T-helper 17 cell (primary cell): ENCODE data around the gene USP3. TPM values are rescaled to one million over a fixed set of nuclear protein-coding genes. Genes with fewer than 3 reads are reported as not detected.

Experiments used
- ATAC-seq: fragments of 150-1000 bp; cut with Tn5 transposase; 2 replicates; pipeline ENCODE4 v1.10.0; 2021; ENCODE audit warnings: mild to moderate bottlenecking, moderate library complexity
- DNase-seq, 3 donors: peaks; one replicate each; pipeline versions ENCODE4 v3.0.0 to v3.0.0-alpha.2; 2020 to 2021
- H3K9me3 ChIP-seq: one replicate; pipeline ENCODE4 v1.7.0; 2013; ENCODE audit warnings: low read length, mild to moderate bottlenecking; ENCODE audit not compliant: control insufficient read depth, poor library complexity, severe bottlenecking
- H3K27ac Mint-ChIP-seq: one replicate; pipeline ENCODE4 v1.8.0; 2022; ENCODE audit warnings: mild to moderate bottlenecking, moderate library complexity, mixed read lengths
- H3K27me3 Mint-ChIP-seq: one replicate; pipeline ENCODE4 v1.8.0; 2022; ENCODE audit warnings: mixed read lengths
- H3K36me3 Mint-ChIP-seq: one replicate; pipeline ENCODE4 v1.8.0; 2022; ENCODE audit warnings: low read depth, mixed read lengths
- H3K4me1 Mint-ChIP-seq: one replicate; pipeline ENCODE4 v1.8.0; 2022; ENCODE audit warnings: mild to moderate bottlenecking, mixed read lengths
- H3K4me3 Mint-ChIP-seq: one replicate; pipeline ENCODE4 v1.8.0; 2022; ENCODE audit warnings: mild to moderate bottlenecking, moderate library complexity, mixed read lengths
- total RNA-seq, 4 donors: library from RNA in 2 of 4; stranded (reverse) in 2 of 4; gene quantifications; one replicate each; pipeline ENCODE4 v1.2.3 and lab custom pipeline; 2022 to 2026

Gene USP3
- total RNA-seq, 2 donors from 2014 or later = 219 to 288 TPM

DNA sequence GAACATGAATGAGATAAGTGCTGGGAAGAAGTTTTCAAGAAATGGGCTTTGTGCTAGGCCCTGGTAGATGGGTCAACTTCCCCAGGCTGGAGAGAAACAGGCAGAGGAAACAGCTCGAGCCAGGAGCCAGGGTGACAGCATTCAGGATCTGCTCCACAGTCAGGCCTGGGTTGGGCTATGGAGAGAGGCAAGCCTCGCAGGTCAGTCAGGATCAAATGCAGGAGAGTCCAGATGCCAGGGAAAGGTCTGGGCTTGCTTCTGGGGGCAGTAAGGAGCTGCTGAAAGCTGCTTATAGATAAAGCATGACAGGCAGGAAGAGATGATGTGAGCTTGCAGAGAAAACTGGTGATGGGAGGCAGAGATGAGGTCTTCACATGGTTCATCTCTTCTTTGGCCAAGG lies 11.0 kb upstream of the USP3 start:
- no peak for ATAC-seq
- peak overlapping the region; percentile 89 for H3K27ac Mint-ChIP-seq
- peaks cover 25% of the 10 kb centered on the region for H3K4me1 Mint-ChIP-seq
- H3K4me3 Mint-ChIP-seq = peak overlapping the region; percentile 55
- no peak for DNase-seq
- peaks cover 5% of the 10 kb centered on the region for H3K36me3 Mint-ChIP-seq
- H3K9me3 ChIP-seq = no peaks in the 10 kb centered on the region
- no peaks in the 10 kb centered on the region for H3K27me3 Mint-ChIP-seq

DNA sequence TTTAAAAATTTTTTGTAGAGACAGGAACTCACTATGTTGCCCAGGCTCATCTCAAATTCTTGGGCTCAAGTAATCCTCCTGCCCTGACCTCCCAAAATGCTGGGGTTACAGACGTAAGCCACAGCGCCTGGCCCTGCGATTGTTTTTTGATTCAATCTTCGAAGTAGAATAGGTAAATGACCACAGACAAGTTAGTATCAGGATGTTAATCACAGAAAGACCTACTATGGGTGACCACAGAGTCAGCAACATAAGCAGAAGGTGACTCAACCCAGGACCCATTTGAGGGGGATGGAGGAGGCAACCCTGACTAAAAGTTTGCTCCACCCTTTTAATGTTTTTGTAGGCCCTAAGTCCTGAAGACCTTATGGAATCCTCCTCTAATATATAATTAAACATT lies 10.0 kb upstream of the USP3 start:
- DNase-seq (no peak), ATAC-seq (no peak)
- H3K9me3 ChIP-seq = no peaks in the 10 kb centered on the region
- Mint-ChIP-seq H3K36me3 (peaks cover 5% of the 10 kb centered on the region), H3K27ac (peak overlapping the region; percentile 89), H3K27me3 (no peaks in the 10 kb centered on the region), H3K4me3 (no peak overlapping the region), H3K4me1 (peaks cover 33% of the 10 kb centered on the region)

DNA sequence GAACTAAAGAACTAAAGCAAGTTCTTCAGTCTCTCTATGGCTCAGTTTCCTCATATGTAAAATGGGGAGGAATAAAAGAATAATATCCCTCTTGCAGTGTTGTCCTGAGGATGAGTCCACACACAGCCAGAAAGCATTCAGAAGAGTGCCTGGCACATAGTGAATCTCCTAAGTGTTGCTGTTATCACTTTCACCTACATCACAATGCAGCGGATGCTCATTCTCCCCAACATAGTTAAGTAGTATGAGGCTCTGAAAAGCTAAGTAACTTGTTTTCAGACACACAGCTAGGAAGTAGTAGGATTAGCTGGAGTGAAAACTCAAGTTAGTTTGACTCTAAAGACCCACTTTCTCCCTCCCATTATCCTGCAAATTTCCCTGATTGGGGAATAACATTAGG lies 9.1 kb upstream of the USP3 start:
- peaks cover 8% of the 10 kb centered on the region for H3K36me3 Mint-ChIP-seq
- ATAC-seq (no peak), DNase-seq (no peak)
- no peak overlapping the region for H3K27ac Mint-ChIP-seq
- H3K4me3 Mint-ChIP-seq = peak overlapping the region; percentile 19
- H3K4me1 Mint-ChIP-seq = peaks cover 39% of the 10 kb centered on the region
- H3K9me3 ChIP-seq = no peaks in the 10 kb centered on the region
- no peaks in the 10 kb centered on the region for H3K27me3 Mint-ChIP-seq

DNA sequence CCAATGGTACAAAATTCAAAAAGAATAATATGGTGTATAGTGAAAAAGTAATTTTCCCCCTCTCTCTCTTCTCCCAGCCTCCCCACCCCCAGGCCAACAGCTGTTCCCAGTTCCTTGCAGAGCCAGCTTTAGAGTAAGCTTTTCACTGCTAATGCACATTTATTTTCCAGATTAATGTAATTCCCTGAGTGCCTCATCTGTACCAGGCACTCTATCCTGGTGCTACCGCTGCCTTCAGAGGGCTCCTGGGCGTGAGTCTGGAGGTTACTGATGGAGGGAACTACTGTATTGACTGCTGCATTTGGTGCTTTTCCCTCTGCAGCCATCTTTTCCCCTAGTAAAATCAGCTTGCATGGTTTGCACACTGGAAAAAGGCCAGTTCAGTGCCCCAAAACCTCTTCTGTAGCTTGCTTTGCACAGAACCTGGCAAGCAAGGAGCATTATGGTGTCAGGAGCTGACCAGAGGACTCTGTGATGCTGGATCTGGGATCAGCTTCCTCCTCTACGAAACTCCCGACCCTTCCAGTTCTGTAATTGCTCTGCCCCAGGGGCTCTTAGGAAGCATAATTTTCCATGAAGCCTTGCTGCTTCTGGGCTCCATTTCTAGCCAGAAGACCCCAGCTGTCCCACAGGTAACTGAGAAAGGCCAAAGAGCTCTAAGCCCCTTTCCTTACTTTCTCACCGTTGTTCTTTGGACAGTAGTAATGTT lies 8.5 kb upstream of the USP3 start:
- Mint-ChIP-seq H3K27me3 (no peaks in the 10 kb centered on the region), H3K27ac (no peak overlapping the region), H3K4me3 (peak overlapping the region; percentile 55), H3K4me1 (peaks cover 43% of the 10 kb centered on the region), H3K36me3 (peaks cover 8% of the 10 kb centered on the region)
- DNase-seq (no peak), ATAC-seq (no peak)
- H3K9me3 ChIP-seq = no peaks in the 10 kb centered on the region

DNA sequence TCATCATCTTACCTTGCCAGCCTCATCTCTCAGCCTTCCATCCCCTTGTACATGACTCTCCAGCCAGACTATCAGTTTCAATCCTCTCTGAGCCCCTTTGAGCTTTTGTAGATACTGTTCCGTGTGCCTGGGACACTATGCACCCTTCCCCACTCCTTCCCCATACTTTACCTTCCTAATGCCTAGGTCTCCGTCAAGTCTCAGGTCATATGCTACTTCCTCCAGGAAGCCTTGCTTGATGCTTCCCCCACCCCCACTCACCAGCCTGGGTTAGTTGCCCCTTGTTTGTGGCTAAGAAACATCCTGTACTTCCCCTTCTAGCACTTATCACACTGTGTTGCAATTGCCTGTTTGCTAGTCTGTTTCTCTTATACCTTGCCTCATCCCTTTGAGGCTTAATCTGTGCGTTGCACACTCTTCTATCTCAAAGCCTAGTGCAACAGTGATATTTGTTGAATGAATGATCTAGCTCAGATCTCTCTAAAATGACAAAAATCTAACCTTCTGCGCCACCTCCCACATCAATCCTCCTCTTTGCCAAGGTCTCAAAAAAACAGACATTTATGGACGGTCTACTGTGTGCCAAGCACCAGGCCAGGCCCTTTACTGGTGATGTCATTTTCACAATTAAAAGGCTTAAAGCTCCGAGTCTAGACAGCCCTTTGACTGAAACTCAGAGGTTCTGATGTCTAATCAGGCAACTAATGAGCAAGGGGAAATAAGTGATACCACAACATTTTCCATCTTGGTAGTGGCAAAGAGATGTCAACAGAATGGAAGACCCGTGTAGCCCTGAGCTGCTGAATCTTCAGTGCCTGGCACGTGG lies 6.5 kb upstream of the USP3 start:
- H3K4me1 Mint-ChIP-seq = peaks cover 55% of the 10 kb centered on the region
- H3K36me3 Mint-ChIP-seq = peaks cover 8% of the 10 kb centered on the region
- no peaks in the 10 kb centered on the region for H3K9me3 ChIP-seq
- DNase-seq (peak; percentile 43 to 70 (median 55)), ATAC-seq (peak; percentile 85)
- no peak overlapping the region for H3K27ac Mint-ChIP-seq
- no peaks in the 10 kb centered on the region for H3K27me3 Mint-ChIP-seq
- no peak overlapping the region for H3K4me3 Mint-ChIP-seq

DNA sequence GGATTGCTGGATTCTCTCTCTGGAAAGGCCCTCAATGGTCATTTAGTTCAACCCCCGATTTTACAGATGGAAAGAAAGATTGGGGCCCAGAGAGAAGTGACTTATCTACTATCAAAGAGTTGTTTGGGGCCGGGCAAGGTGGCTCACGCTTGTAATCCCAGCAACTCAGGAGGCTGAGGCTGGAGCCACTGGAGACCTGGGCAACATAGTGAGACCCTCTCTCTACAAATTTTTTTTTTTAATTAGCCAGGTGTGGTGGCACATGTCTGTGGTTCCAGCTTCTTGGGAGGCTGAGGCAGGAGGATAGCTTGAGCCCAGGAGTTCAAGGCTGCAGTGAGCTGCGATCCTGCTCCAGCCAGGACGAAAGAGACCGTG lies 5.2 kb upstream of the USP3 start:
- no peaks in the 10 kb centered on the region for H3K27me3 Mint-ChIP-seq
- no peaks in the 10 kb centered on the region for H3K9me3 ChIP-seq
- peaks cover 55% of the 10 kb centered on the region for H3K4me1 Mint-ChIP-seq
- H3K36me3 Mint-ChIP-seq = peaks cover 2% of the 10 kb centered on the region
- DNase-seq = no peak
- H3K4me3 Mint-ChIP-seq = peak overlapping the region; percentile 57
- ATAC-seq = no peak
- no peak overlapping the region for H3K27ac Mint-ChIP-seq

DNA sequence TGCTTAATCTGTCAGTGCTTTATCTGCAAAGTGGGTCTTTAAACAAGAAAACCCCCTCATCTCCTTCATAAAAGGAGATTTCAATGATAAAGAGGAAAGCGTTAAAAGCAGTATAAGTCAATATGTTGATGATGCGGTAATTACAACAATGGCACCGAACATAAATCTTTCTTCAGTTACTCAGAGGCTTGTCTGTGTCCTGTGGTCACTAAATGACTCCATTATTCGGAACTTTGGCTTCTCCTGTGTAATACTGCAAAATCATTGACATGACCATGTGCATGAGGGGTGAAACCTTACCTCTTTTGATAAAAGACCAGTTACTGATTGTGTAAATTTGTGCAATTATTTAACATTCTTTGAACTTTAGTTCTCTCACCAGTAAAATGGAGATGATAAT lies 4.8 kb upstream of the USP3 start:
- H3K4me1 Mint-ChIP-seq = peaks cover 53% of the 10 kb centered on the region
- ATAC-seq (no peak), DNase-seq (no peak)
- H3K9me3 ChIP-seq = no peaks in the 10 kb centered on the region
- peaks cover 2% of the 10 kb centered on the region for H3K36me3 Mint-ChIP-seq
- H3K27ac Mint-ChIP-seq = no peak overlapping the region
- H3K27me3 Mint-ChIP-seq = no peaks in the 10 kb centered on the region
- no peak overlapping the region for H3K4me3 Mint-ChIP-seq

DNA sequence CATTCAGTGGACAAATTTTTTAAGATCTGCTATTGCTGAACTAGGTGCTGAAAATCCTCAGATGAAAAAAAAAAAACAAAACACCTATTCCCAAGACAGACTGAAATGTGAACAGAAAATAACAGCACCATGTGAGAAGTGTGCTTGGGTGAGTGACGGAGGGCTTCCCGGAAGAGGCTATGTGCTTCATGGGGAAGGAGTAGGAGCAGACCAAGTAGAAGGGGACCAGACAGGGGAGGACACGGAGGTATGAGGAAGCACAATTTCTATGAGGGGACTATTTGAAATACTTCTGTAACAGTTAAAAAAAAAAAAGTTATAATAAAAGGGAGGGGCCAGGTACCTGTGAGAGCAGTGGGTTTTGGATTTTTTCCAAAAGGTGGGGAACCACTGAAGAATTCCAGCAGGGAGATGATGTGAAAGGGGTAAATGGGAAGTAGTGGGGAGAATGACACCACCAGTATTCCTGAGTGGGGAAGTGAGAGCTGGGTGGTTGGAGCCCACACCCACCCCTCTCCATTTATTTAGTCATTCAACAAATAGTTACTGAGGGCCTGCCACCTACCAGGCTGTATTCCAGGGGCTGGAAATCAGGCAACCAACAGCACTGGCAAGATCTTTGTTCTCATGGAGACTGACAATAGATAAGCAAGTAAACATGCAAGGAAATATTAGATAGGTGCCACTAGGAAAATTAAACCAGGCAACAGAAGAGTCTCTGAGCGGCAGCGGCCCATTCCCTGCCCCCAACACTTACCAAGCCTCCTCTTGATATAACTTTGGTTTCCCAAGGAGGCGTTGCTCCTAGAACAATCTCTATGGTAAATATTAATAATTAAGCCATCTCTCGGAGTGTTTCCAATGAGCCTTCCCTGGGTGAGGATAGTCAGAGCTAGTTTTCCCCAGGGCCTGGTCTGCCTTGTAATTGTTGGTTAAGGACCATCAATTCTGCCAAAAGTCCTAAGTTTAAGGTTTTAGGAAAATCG lies 3.8 kb upstream of the USP3 start:
- H3K4me1 Mint-ChIP-seq = peaks cover 52% of the 10 kb centered on the region
- peaks cover 3% of the 10 kb centered on the region for H3K36me3 Mint-ChIP-seq
- no peaks in the 10 kb centered on the region for H3K9me3 ChIP-seq
- peak overlapping the region; percentile 89 for H3K4me3 Mint-ChIP-seq
- no peak for ATAC-seq
- no peak overlapping the region for H3K27ac Mint-ChIP-seq
- H3K27me3 Mint-ChIP-seq = no peaks in the 10 kb centered on the region
- DNase-seq = no peak

DNA sequence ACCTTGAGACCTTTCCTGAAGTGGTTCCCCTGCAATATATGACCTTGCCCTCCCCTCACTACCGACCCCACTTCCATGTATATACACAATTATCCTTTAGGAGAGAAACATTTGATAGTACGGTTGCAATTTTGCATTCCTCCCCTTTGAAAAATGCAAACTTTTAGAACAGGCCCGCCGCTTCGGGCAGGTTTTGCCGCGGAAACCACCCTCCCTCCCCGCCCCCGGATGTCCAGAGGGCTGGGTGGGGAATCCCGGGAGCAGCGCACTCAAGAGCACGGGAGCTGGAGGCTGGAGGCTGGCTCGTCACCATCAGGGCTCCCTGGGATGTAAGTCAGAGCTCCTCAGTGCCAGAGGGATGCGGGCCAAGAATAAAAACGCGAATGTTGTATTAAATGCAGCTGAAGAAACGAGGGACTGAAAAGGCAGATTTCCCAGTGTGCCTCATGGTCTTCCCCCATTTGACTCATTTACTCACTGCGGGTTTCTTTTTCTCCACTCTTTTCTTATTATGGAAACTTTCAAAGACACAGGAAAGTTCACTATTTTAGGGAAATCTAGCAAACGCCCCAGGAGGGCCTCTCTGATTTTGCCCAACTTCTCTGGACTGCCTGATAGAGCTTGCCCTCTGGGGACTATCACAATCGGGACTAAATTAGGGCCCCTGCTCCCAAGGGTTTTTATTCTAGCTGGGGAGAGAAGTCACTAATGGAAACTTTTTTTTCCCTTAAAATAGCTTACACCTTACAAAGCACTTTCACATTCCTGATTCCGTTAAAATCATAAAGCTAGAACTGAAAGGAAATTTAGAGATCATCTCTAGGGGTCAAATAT lies 2.9 kb upstream of the USP3 start:
- DNase-seq = peak; percentile 28 to 71 (median 61)
- H3K9me3 ChIP-seq = no peaks in the 10 kb centered on the region
- ATAC-seq = no peak
- no peak overlapping the region for H3K27ac Mint-ChIP-seq
- H3K4me3 Mint-ChIP-seq = peak overlapping the region; percentile 89
- peaks cover 54% of the 10 kb centered on the region for H3K4me1 Mint-ChIP-seq
- H3K27me3 Mint-ChIP-seq = no peaks in the 10 kb centered on the region
- peaks cover 5% of the 10 kb centered on the region for H3K36me3 Mint-ChIP-seq

DNA sequence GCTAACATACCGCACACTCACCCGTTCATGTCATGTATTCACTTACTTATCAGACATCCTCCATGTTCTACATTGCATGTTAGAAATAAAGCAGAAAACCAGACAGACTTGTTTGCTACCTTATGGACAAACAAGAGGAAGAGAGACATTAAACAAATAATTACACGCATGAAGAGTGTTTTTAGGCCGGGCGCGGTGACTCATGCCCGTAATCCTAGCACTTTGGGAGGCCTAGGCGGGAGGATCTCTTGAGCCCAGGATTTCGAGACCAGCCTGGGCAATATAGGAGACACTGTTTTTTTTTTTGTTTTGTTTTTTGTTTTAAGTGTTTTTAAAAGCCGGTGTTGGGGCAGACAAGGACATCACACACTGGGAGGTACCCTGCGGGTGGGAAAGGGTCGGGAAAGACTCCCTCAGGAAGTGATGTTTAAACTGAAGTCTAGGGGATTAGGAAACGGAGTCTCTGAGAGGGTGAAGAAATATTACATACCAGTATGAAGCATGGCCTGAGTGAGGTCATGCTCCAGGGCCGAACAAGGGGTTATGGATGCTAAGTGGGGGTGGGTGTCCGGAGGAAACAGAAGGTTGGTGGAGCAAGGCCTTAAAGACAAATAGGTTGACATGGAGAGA lies 2.1 kb upstream of the USP3 start:
- H3K9me3 ChIP-seq = no peaks in the 10 kb centered on the region
- Mint-ChIP-seq H3K4me3 (peak overlapping the region; percentile 89), H3K27me3 (no peaks in the 10 kb centered on the region), H3K4me1 (peaks cover 54% of the 10 kb centered on the region), H3K27ac (no peak overlapping the region), H3K36me3 (peaks cover 5% of the 10 kb centered on the region)
- ATAC-seq (no peak), DNase-seq (no peak)

DNA sequence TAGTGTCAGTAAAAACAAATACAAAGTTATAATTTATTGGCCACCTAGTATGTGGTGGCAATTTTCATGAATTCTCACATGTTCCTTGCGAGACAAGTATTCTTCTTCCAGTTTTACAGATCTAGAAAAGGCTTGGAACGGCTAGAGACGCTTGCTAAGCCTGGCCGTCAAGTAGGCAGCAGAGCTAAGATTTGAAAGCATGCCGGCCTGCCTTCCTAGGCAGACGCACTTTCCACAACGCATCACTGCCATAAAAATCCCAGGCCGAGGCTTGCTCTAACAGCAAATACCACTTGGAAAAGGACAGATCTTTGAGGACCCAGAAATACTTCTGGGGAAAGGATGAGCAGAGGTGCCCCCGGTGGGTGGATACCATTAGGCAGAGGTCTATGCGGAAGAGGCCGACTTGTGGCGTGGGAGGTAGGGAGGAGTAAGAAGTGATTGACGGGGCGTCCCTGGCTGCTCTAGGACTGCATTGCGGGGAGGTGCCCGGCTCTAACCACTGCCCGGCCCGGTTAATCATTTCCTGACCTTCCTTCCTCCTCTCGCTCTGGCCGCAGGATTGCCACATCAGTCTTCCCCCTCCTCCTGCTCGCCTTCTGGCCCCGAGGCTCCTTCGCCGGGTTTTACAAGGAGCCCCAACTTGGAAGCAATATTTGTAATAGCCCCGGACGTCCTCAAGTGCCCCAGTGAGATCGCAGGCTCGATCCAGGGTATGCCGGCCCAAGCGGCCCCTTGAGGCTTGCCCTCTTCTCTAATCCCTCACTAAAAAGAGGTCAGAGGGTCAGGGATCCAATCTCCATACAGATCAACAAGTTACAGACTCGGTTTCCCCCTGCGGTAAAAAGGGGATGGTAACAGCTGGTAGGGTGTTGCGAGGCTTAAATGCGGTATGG lies 1.3 kb upstream of the USP3 start:
- peak; percentile 38 to 58 (median 41) for DNase-seq
- ATAC-seq = peak; percentile 31
- H3K27ac Mint-ChIP-seq = no peak overlapping the region
- peaks cover 58% of the 10 kb centered on the region for H3K4me1 Mint-ChIP-seq
- H3K27me3 Mint-ChIP-seq = no peaks in the 10 kb centered on the region
- H3K9me3 ChIP-seq = no peaks in the 10 kb centered on the region
- peaks cover 5% of the 10 kb centered on the region for H3K36me3 Mint-ChIP-seq
- H3K4me3 Mint-ChIP-seq = peak overlapping the region; percentile 89
